Calu3 (cell line): ENCODE data around the gene CDK4. TPM values are rescaled to one million over a fixed set of nuclear protein-coding genes. Genes with fewer than 3 reads are reported as not detected.

Experiments used
- BruUV-seq: library from RNA; stranded (reverse); fragments of 400-500 nt; replicated peaks from 2 replicates; lab custom pipeline; 2021; lab: Mats Ljungman, UMichigan
- CTCF ChIA-PET: fragments of 300-600 bp; sonication (Branson Sonifier 250); formaldehyde crosslinking; loops from one replicate; lab custom pipeline; 2022; ENCODE audit warnings: antibody characterized with exemption; lab: Charles Lee
- DNase-seq: peaks from one replicate; pipeline ENCODE4 v3.0.0; 2022
- H3K27ac Mint-ChIP-seq: one replicate; pipeline ENCODE4 v1.8.0; 2022; ENCODE audit warnings: mixed read lengths; ENCODE audit not compliant: unreplicated experiment
- H3K27me3 Mint-ChIP-seq: one replicate; pipeline ENCODE4 v1.8.0; 2022; ENCODE audit warnings: mixed read lengths; ENCODE audit not compliant: unreplicated experiment
- H3K36me3 Mint-ChIP-seq: one replicate; pipeline ENCODE4 v1.8.0; 2022; ENCODE audit warnings: mild to moderate bottlenecking, moderate library complexity, mixed read lengths; ENCODE audit not compliant: insufficient read depth, unreplicated experiment
- H3K4me1 Mint-ChIP-seq: one replicate; pipeline ENCODE4 v1.8.0; 2022; ENCODE audit warnings: mild to moderate bottlenecking, low read depth, mixed read lengths; ENCODE audit not compliant: unreplicated experiment
- H3K4me3 Mint-ChIP-seq: one replicate; pipeline ENCODE4 v1.8.0; 2022; ENCODE audit warnings: mild to moderate bottlenecking, low read depth, moderate library complexity, mixed read lengths; ENCODE audit not compliant: unreplicated experiment
- H3K9me3 Mint-ChIP-seq: one replicate; pipeline ENCODE4 v1.8.0; 2022; ENCODE audit warnings: low read depth, mixed read lengths; ENCODE audit not compliant: unreplicated experiment
- intact Hi-C: fragments of 100-400 bp; cut with micrococcal nuclease; formaldehyde crosslinking; loops from one replicate; pipeline ENCODE4 v1.10.0; 2022; ENCODE audit not compliant: unreplicated experiment
- total RNA-seq: library from RNA; stranded (reverse); gene quantifications from 2 replicates; pipeline ENCODE4 v1.2.3, GENCODE V29; 2022
- TF ChIP-seq, protein P1 (sequence below): fragments of 200-600 bp; IDR thresholded peaks from one replicate; pipeline ENCODE4 v1.8.0; 2022; ENCODE audit warnings: antibody characterized with exemption; ENCODE audit not compliant: unreplicated experiment

Gene CDK4
- total RNA-seq, 1 experiment from 2014 or later, result 188 TPM

DNA sequence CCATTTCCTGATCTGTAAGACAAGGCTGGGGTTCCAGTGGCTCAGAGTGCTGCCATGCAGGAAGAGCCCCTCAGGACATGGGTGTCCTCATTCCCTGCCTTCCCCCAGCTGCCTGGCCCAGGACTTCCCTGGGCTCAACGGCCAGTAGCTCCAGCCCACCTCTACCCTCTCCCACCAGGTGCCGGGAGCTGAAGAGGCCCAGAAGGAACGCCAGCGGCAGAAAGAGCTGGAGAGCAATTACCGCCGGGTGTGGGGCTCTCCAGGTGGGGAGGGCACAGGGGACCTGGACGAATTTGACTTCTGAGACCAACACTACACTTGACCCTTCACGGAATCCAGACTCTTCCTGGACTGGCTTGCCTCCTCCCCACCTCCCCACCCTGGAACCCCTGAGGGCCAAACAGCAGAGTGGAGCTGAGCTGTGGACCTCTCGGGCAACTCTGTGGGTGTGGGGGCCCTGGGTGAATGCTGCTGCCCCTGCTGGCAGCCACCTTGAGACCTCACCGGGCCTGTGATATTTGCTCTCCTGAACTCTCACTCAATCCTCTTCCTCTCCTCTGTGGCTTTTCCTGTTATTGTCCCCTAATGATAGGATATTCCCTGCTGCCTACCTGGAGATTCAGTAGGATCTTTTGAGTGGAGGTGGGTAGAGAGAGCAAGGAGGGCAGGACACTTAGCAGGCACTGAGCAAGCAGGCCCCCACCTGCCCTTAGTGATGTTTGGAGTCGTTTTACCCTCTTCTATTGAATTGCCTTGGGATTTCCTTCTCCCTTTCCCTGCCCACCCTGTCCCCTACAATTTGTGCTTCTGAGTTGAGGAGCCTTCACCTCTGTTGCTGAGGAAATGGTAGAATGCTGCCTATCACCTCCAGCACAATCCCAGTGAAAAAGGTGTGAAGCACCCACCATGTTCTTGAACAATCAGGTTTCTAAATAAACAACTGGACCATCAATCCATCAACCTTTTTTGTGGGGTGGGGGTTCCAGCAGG, 31.2 kb downstream of the CDK4 start:
- BruUV-seq, result TSS peak; percentile 82
- CTCF ChIA-PET, result no interaction called here
- Mint-ChIP-seq H3K4me3 (no peak overlapping the region), H3K9me3 (no peaks in the 10 kb centered on the region), H3K36me3 (peaks cover 55% of the 10 kb centered on the region), H3K27ac (no peak overlapping the region), H3K27me3 (peaks cover 25% of the 10 kb centered on the region), H3K4me1 (no peaks in the 10 kb centered on the region)
- TF ChIP-seq, protein P1, sequence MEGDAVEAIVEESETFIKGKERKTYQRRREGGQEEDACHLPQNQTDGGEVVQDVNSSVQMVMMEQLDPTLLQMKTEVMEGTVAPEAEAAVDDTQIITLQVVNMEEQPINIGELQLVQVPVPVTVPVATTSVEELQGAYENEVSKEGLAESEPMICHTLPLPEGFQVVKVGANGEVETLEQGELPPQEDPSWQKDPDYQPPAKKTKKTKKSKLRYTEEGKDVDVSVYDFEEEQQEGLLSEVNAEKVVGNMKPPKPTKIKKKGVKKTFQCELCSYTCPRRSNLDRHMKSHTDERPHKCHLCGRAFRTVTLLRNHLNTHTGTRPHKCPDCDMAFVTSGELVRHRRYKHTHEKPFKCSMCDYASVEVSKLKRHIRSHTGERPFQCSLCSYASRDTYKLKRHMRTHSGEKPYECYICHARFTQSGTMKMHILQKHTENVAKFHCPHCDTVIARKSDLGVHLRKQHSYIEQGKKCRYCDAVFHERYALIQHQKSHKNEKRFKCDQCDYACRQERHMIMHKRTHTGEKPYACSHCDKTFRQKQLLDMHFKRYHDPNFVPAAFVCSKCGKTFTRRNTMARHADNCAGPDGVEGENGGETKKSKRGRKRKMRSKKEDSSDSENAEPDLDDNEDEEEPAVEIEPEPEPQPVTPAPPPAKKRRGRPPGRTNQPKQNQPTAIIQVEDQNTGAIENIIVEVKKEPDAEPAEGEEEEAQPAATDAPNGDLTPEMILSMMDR, result no peak
- intact Hi-C loops, result no loop called here
- no peak for DNase-seq

DNA sequence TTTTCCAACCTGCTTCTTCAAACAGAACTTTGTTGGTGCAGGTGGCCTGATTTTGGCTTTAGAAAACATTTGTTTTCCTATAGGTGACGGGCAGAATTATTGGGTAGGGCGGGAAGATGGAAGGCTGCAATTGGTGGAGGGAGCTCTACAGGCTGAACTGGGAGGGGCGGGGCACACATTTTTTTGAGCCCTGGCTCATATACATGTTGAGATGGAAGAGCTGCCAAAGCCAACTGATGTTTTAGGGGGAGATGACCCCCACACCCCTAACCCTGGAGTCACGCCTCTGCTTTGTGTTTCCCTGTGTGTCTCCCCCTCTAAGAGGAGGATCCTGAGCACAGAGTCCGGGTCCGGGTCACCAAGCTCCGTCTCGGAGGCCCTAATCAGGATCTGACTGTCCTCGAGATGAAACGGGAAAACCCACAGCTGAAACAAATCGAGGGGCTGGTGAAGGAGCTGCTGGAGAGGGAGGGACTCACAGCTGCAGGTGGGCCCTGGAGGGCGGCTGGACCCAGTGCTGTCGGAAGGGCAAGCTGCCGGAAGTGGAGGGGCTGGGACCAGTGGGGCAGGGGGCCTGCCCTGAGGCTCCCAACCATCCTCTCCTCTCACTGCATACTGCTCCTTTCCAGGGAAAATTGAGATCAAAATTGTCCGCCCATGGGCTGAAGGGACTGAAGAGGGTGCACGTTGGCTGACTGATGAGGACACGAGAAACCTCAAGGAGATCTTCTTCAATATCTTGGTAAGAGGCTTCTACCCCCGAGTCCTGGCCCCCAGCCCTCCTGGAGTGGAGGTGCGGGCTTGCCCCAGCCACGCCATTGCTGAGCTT, 32.1 kb downstream of the CDK4 start:
- TF ChIP-seq, protein P1, result no peak
- CTCF ChIA-PET, result no interaction called here
- H3K9me3 Mint-ChIP-seq, result no peaks in the 10 kb centered on the region
- H3K4me3 Mint-ChIP-seq, result no peak overlapping the region
- H3K36me3 Mint-ChIP-seq, result peaks cover 53% of the 10 kb centered on the region
- H3K27me3 Mint-ChIP-seq, result peaks cover 17% of the 10 kb centered on the region
- no TSS peak for BruUV-seq
- no peak for DNase-seq
- H3K4me1 Mint-ChIP-seq, result no peaks in the 10 kb centered on the region
- no peak overlapping the region for H3K27ac Mint-ChIP-seq
- intact Hi-C loops, result no loop called here

DNA sequence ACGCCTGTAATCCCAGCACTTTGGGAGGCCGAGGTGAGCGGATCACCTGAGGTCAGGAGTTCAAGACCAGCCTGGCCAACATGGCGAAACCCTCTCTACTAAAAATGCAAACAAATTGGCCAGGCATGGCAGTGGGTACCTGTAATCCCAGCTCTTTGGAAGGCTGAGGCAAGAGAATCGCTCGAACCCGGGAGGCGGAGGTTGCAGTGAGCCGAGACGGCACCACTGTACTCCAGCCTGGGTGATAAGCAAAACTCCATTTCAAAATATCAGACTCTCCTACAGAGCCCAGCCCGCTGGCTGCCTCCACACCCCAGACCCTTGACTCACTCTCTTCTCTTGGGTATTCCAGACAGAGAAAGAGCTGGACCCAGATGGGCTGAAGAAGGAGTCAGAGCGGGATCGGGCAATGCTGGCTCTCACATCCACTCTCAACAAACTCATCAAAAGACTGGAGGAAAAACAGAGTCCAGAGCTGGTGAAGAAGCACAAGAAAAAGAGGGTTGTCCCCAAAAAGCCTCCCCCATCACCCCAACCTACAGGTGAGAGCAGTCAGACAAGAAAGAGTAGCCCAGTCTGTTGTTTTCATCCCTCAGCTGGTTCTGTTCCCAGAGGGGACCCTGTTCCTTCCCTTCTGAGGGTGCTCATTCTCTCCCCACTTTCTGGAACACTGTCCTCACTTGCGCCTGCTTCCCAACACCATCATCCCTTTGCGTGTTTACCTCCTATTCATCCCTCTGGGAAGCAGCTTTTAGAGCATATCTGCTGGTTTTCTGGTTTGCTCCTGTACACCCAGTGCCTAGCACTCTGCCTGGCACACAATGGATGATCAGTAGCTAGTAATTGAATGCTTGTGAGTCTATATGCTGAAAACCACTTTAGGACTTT, 33.2 kb downstream of the CDK4 start:
- no TSS peak for BruUV-seq
- intact Hi-C loops, result no loop called here
- DNase-seq, result no peak
- CTCF ChIA-PET, result no interaction called here
- Mint-ChIP-seq H3K9me3 (no peaks in the 10 kb centered on the region), H3K4me1 (no peaks in the 10 kb centered on the region), H3K27me3 (peaks cover 6% of the 10 kb centered on the region), H3K36me3 (peaks cover 50% of the 10 kb centered on the region), H3K4me3 (no peak overlapping the region), H3K27ac (no peak overlapping the region)
- TF ChIP-seq, protein P1, result no peak
